ENCODE measurements around the gene TTYH3.

TTYH3 gene

DNA sequence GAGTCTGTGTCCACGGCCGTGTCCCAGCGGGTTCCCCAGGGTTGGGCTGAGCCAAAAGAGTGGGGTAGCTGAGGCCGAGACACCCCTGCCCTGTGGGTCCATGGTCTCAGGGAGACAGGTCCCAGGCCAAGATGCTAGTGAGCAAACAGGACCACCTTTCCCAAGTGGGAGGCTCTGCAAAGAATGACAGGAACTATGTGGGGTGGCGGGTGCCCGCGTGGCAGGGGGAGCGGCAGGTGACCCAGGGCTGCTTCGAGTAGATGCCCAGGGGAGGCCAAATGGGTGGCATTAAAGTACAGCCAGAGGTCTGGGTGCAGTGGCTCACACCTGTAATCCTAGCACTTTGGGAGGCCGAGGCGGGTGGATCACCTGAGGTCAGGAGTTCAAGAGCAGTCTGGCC lies 18.2 kb downstream of the TTYH3 start:
- DNase-seq (ENCODE audit: low read depth) = no peak

- no peak for DNase-seq (ENCODE audit: low read depth)
Observed at GRCh38 chr7:2650451-2650850, 18.7 kb downstream of the TTYH3 start.

DNA sequence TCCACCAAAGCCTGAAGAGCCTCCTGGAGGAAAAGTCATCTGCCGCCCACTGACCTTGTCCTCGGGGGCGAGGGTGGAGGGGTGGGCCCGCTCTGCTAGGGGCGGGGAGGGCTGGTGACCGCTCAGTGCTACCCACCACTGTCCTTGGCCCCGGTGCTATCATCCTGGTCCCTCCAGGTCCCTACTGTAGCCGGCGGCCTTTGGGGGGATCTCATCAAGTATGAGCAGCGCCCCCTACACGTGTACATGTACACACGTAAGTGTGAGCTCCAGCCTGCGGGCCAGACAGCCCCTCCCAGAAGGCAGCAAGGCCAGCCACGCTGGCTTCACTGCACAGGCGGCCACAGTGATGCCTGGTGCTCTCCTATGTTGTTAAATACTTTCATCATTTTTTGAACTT lies 19.6 kb downstream of the TTYH3 start:
- no peak for DNase-seq (ENCODE audit: low read depth)

DNA sequence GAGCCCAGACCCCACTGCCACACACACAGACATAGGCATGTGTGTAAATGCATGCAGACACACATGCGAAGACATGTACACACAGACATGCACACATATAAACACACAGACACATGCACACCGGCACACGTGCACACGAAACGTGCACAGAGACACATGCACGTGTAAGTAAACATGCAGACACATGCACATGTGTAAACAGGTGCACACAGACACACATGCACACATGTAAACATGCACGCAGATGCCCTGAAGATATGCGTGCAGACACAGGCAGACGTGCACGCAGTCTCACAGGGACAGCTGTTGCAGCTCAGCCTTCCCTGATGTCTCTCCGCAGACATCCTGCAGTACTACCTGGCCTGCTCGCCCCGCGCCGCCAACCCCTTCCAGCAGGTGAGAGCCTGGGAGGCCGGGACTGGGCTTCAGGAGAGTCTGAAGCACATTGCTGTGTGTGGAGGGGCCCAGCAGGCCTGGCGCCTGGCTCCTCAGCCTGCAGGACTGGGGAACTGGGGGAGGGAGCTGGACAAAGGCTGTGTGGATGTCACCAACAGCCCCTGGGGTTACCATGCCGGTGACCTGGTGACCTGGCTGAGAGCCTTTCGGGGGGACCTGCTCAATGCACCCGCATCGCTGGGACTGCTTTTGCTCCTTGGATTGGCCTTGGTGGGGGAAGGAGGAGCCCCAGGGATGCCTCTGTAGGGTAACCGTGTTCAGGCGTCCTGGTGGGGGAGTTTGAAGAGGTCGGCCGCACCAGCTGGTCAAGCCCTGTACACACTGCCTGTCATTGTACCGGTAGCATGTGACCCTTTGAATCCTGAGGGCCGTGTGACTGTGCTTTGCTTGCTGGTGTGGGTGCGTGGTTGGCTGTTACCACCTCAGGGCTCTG lies 20.3 kb downstream of the TTYH3 start:
- DNase-seq (ENCODE audit: low read depth) = no peak

GRCh38 chr7:2652736-2653060 lies 20.9 kb downstream of the TTYH3 start:
- DNase-seq (ENCODE audit: low read depth) = no peak

DNA sequence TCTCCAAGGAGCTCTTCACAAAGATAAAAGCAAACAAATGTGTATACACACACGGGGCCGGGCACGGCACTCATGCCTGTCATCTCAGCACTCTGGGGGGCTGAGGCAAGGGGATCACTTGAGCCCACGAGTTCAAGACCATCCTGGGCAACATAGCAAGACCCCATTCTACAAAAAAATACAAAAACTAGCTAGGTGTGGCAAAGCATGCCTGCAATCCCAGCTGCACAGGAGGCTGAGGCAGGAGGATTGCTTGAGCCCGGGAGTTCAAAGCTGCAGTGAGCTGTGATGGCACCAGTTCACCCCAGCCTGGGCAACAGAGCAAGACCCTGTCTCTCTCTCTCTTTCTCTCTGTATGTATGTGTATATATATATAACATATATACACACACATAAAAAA lies 22.3 kb downstream of the TTYH3 start:
- no peak for DNase-seq (ENCODE audit: low read depth)

DNA sequence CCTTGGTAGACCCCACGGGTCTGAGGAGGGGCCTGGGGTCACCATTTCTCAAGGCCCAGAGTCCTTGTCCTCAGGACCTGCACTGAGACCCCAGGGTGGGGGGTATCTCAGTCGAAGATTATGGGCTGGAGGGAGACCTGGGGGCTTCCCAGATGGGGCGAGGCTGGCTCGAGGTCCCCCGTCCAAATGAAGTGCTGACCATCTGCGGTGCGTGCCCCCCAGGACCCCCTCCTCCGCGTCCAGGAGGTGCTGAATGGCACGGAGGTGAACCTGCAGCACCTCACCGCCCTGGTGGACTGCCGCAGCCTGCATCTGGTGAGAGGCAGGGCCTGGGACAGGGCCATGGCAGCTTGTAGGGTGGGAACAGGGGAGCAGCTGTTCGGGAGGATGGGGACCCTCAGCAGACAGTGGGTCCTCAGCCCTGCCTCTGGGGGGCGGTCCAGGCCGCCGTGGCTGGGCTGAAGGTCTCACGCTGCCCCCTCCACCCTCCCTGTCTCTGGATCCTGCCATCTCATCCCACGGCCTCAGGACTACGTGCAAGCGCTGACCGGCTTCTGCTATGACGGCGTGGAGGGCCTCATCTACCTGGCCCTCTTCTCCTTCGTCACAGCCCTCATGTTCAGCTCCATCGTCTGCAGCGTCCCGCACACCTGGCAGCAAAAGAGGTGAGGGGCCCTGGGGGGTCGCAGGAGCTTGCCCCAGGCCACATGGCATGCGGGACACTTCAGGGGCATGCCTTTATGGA lies 24.3 kb downstream of the TTYH3 start:
- DNase-seq (ENCODE audit: low read depth) = no peak

DNA sequence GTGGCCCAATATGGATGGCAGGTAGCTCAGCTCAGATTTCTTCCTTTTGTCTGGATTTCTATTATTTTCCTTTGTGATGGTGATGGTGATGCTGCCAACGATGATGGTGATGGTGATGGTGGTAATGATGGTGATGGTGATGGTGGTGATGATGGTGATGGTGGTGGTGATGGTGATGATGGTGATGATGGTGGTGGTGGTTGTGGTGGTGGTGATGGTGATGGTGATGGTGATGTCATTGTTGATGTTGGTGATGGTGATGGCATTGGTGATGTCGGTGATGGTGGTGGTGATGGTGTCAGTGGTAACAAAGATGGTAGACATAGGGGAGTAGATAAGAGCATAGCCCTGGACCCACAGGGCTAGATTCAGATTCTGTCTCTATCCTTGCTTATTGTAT lies 25.4 kb downstream of the TTYH3 start:
- no peak for DNase-seq (ENCODE audit: low read depth)

DNA sequence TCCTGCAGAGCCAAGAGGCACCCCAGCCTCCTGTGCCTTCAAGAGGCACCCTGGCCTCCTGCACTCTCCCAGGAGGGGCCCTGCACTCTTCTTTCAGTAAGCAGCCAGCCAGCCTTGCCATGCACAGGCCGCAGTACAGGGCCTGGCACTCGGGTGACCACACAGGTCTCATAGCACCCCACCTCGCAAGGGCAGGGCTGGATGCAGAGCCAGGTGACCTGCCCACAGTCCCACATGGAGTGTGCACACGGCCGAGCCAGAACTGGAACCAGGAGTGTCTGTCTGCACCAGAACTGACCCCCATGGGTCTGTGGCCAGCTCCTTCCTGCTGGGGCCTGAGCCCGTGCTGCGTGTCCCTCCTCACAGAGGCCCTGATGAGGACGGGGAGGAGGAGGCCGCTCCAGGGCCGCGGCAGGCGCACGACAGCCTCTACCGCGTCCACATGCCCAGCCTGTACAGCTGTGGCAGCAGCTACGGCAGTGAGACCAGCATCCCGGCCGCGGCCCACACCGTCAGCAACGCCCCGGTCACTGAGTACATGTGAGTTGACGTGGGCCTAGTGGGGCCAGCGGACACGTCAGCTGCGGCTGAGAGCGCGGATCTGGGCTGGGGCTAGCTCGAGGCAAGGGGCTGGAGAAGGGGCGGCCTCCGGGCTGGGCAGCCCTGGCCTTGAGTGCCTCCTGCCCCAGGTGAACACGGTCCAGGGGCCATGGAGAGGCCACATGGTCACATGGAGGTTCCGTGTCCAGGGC lies 26.3 kb downstream of the TTYH3 start:
- no peak for DNase-seq (ENCODE audit: low read depth)

- DNase-seq (ENCODE audit: low read depth) = no peak
Observed at GRCh38 chr7:2658941-2659340, 27.2 kb downstream of the TTYH3 start.

- DNase-seq (ENCODE audit: low read depth) = no peak
Observed at GRCh38 chr7:2659556-2660358, 28.0 kb downstream of the TTYH3 start.

DNA sequence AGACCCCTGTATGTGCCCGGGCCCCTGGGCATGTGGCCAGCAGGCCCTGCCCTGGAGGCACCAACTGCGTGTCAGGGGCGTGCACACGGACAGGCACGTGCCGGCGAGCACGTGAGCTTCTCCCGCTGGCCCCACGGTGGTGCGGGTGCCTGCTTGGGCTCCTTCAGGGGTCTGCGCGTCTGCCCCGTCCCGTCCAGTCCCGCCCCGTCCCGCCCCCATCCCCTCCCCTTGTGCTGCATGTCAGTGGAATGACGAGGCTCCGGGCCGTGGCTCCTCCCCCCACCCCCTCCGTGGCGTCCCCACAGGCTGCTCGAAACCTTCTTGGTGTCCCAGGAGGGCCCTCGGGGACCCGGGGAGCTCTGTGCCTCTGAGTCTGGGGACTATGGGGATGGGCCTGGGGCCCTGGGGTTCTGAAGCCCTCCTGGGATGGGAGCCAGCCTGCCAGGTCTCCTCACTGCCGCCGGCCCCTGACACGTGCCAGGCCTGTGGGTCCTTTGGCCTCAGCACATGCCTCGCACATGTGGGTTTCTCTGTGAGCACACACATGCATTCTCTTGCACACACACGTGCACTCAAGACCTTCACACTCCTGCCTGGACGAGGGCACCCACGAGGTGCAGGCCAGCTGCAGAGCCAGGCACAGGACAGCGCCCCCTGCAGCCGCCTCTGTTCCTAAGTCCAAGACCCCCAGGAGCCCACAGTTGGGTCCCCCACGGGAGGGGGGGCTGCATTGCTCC lies 28.7 kb downstream of the TTYH3 start:
- DNase-seq (ENCODE audit: low read depth) = no peak

- DNase-seq (ENCODE audit: low read depth) = no peak
Observed at GRCh38 chr7:2661096-2661449, 29.3 kb downstream of the TTYH3 start.

DNA sequence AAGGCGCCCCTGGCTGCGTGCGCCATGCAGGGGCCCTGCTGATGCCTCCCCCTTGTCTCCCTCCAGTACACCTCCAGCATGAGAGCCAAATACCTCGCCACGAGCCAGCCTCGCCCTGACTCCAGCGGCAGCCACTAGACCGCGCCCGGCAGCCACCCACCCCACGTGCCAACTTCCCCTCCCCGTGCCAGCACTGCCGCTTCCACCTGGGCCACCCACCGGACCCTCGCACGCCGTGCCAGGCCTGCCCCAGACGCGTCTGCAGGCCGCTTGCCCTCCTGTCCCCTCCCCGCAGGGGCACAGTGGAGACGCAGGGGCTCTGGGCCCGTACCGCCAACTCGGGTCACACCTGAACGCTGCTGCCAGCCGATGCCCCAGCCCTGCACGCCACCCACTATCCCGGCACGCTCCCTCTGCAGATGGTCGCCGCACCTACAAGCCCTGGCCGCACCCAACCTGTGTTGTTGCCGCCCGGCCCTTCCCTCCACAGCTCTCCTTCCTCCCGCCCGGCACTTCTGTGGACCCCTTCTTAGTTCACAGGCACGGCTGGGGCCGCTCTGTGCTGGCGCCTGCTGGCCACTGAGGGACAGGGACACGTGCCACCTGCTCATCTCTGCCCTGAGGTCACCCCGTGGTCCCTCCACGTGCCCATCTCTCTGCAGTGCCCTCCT lies 30.0 kb downstream of the TTYH3 start:
- DNase-seq (ENCODE audit: low read depth) = no peak

GRCh38 chr7:2662273-2663120 lies 30.7 kb downstream of the TTYH3 start:
- no peak for DNase-seq (ENCODE audit: low read depth)

- no peak for DNase-seq (ENCODE audit: low read depth)
Observed at GRCh38 chr7:2663121-2663886, 31.5 kb downstream of the TTYH3 start.

DNA sequence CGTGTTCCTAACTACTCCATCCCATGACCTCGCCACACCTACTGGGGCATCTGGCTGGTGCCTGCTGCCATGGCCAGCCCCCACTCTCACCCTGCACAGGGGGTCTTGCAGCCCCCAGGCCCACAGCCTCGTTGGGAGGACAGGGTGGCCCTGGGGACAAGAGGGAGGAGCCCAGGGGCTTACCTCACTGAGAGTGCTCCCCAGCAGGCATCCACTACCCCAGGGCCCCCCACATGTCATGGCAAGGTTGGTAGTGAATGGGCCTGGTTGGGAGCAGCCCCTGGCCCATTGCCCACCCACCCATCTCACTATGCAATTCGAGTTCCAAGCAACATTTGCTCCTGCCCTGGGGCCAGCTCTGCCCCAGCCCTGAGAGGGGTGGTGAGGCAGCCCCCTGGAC lies 32.2 kb downstream of the TTYH3 start:
- DNase-seq (ENCODE audit: low read depth) = no peak

- DNase-seq (ENCODE audit: low read depth) = no peak
Observed at GRCh38 chr7:2665359-2665791, 33.6 kb downstream of the TTYH3 start.

GRCh38 chr7:2666155-2666554 lies 34.4 kb downstream of the TTYH3 start:
- DNase-seq (ENCODE audit: low read depth) = no peak

All from stimulated activated CD8-positive, alpha-beta memory T cell treated with anti-CD3 and anti-CD28 coated beads, Interleukin-4, amount 100 ng/mL, for 24 hours (primary cell).